Measurements from ENCODE around the gene PPEF1. TPM values are rescaled to one million over a fixed set of nuclear protein-coding genes. Genes with fewer than 3 reads are reported as not detected.

Gene PPEF1
- total RNA-seq, 4 donors from 2014 or later = 0.62 to 1.0 TPM; not detected in 2

DNA sequence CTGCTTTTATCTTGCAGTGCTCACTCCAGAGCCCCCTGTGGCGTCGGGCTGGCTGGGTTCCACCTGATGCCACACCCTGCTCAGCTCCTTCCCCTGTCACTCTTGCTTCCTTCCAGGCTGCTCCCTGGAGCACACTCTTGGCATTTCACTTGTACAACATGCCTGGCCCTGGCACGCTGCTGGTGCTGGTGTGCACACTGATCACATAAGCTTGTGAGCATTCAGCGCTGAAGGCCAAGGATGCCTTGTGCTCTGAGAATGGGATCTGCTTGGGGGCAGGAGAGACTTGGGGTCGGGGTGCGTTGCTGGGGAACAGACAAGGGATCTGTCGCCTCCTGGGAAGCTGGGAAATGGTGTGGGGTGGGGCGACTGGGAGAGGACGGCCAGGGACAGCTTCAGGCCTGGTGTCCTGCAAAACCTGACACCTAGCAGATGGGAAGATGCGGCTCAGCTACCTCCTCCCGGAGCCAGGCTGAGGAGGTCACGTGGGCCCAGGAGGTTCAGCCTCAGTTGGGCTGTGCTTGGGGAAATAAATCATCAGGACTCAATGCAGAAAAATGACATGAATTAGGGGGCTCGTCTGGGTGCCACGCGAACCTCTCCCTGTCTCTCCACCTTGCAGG lies 167.9 kb downstream of the PPEF1 start:
- no peak for DNase-seq (ENCODE audit: low spot score in 2 of 2)
- WGBS, 2 donors = 61 to 71% methylated on average over 12 to 15 of the region's 15 CpGs
- no peak overlapping the region for H3K4me3 ChIP-seq (ENCODE audit: low read depth, poor library complexity, severe bottlenecking)
- TF ChIP-seq, protein P1, sequence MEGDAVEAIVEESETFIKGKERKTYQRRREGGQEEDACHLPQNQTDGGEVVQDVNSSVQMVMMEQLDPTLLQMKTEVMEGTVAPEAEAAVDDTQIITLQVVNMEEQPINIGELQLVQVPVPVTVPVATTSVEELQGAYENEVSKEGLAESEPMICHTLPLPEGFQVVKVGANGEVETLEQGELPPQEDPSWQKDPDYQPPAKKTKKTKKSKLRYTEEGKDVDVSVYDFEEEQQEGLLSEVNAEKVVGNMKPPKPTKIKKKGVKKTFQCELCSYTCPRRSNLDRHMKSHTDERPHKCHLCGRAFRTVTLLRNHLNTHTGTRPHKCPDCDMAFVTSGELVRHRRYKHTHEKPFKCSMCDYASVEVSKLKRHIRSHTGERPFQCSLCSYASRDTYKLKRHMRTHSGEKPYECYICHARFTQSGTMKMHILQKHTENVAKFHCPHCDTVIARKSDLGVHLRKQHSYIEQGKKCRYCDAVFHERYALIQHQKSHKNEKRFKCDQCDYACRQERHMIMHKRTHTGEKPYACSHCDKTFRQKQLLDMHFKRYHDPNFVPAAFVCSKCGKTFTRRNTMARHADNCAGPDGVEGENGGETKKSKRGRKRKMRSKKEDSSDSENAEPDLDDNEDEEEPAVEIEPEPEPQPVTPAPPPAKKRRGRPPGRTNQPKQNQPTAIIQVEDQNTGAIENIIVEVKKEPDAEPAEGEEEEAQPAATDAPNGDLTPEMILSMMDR (IDR thresholded peaks at IDR 0.05) = no peak
- TF ChIP-seq POLR2A (IDR thresholded peaks at IDR 0.05) = no peak
- intact Hi-C loops (cut with DNase I; ENCODE audit: low total_unique reads) = no loop called here

DNA sequence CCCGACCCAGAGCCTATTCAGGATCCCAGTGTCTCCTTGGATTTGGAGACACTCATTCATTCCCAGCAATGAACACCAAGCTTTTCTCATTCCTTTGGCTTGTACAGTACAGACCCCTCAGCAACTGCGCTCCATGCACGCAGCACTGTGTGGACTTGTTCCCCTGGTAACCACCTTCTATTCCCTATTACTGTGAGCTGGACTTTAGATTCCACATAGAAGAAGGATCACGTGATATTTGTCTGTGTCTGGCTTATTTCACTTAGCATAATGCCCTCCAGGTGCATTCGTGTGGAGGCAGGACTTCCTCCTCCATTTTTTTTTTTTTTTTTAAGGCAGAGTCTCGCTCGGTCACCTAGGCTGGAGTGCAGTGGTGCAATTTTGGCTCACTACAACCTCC lies 170.0 kb downstream of the PPEF1 start:
- DNase-seq (ENCODE audit: low spot score in 2 of 2) = no peak
- intact Hi-C loops (cut with DNase I; ENCODE audit: low total_unique reads) = no loop called here
- no peak for TF ChIP-seq POLR2A (IDR thresholded peaks at IDR 0.05)
- TF ChIP-seq, protein P1 (IDR thresholded peaks at IDR 0.05) = no peak
- 69 to 73% methylated on average over 5 to 7 of the region's 7 CpGs for WGBS, 2 donors
- no peak overlapping the region for H3K4me3 ChIP-seq (ENCODE audit: low read depth, poor library complexity, severe bottlenecking)

Other genes starting within 250 kb of the PPEF1 start
- gene RS1, start 35.5 kb upstream of the PPEF1 start, total RNA-seq = not detected

Data from lower leg skin (tissue), 4 donors.